Cardiac fibroblast (primary cell): ENCODE data around the gene CROT.
A peak's percentile ranks its signal among the peaks of the same experiment; 100 is the strongest.

Source experiments
- DNase-seq, 2 donors: peaks; one replicate each; pipeline versions ENCODE4 v3.0.0 to v3.0.0-alpha.2; 2010; ENCODE audit warnings: low read depth in 2 of 2
- H3K4me3 ChIP-seq, 2 donors: replicated peaks in 1 of 2; 1 replicate in 1 of 2; 2 replicates in 1 of 2; pipeline ENCODE4 v1.5.1; 2011; ENCODE audit warnings: low read depth in 2 of 2, low read length in 2 of 2, mild to moderate bottlenecking in 2 of 2, moderate library complexity in 1 of 2
- TF ChIP-seq, protein P1 (sequence below): IDR thresholded peaks from one replicate; pipeline ENCODE4 v1.5.1; 2011; ENCODE audit warnings: low read depth, mild to moderate bottlenecking, low read length, inconsistent platforms

The CROT gene

DNA sequence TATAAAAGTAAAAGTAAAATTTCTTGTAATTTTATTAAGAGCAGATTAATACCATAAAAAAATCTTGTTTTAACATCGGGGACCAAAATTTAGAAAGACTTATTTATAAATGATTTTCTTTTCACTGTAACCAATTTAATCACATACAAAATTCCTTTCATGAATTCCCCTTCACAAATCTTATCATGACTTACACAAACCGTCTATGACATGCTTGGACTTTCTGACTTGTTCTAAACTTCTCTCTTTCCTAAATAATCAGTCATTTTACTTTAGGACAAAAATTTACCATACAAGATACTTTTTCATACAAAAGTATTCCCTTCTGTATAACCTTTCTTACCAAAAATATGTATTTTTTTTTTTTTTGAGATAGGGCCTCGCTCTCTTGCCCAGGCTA is 9.3 kb downstream of the CROT start:
- DNase-seq = peak in 1 of 2 donors; percentile 41
- H3K4me3 ChIP-seq = no peak overlapping the region
- TF ChIP-seq, protein P1, sequence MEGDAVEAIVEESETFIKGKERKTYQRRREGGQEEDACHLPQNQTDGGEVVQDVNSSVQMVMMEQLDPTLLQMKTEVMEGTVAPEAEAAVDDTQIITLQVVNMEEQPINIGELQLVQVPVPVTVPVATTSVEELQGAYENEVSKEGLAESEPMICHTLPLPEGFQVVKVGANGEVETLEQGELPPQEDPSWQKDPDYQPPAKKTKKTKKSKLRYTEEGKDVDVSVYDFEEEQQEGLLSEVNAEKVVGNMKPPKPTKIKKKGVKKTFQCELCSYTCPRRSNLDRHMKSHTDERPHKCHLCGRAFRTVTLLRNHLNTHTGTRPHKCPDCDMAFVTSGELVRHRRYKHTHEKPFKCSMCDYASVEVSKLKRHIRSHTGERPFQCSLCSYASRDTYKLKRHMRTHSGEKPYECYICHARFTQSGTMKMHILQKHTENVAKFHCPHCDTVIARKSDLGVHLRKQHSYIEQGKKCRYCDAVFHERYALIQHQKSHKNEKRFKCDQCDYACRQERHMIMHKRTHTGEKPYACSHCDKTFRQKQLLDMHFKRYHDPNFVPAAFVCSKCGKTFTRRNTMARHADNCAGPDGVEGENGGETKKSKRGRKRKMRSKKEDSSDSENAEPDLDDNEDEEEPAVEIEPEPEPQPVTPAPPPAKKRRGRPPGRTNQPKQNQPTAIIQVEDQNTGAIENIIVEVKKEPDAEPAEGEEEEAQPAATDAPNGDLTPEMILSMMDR = no peak

DNA sequence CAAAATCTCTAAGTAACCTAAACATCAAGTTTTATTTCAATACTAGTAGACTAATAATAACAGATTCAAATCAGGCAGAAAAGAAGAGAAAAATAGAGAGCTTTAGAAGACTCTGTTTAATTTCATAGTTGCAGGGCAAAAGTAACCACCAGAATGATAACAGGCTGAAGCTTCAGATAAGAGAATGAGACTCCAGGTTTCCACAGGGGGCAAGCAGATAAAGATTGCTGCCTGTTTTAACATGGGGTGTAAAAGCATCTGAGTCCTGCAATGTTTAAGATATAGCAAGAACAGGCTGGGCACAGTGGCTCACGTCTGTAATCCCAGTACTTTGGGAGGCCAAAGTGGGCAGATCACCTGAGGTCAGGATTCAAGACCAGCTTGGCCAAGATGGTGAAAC is 11.0 kb downstream of the CROT start:
- no peak overlapping the region for H3K4me3 ChIP-seq
- TF ChIP-seq, protein P1 = no peak
- DNase-seq = no peak

DNA sequence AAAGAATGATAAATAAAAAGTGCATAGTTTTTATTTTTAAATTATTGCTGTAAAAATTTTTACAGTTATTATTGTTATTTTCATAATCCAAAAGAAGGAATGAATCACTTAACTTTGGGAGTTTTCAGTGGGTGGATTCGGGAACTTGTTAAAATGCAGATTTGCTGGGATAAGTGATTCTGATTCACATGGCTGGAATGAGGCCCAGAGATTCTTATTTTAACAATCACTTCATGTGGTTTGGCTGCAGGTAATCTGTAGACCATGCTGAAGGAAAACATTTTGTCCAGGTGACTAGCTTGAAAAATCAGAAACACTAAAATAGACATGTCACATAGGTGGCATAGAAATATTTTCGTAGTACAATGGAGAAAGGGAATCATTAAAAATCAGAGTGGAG is 13.9 kb downstream of the CROT start:
- TF ChIP-seq, protein P1 = no peak
- DNase-seq = peak; percentile 4 to 55
- no peak overlapping the region for H3K4me3 ChIP-seq

DNA sequence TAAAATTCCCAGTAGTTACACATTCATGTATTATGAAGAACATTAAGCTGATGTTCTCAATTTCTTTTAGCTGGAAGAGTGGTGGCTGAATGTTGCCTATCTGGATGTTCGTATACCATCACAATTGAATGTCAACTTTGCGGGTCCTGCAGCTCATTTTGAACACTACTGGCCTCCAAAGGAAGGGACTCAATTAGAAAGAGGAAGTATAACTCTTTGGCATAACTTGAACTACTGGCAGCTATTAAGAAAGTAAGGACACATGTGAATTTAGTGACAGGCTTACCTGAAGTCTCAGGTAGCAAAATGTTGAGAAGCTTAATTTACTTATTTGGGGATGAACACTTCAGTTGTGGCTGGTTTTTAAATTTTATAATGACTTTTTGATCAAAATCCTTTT is 15.9 kb downstream of the CROT start:
- no peak for DNase-seq
- H3K4me3 ChIP-seq = no peak overlapping the region
- TF ChIP-seq, protein P1 = no peak

- H3K4me3 ChIP-seq = no peak overlapping the region
- TF ChIP-seq, protein P1 = no peak
- DNase-seq = no peak
These were observed 17.9 kb downstream of the CROT start for GRCh38 chr7:87363342-87363741.

DNA sequence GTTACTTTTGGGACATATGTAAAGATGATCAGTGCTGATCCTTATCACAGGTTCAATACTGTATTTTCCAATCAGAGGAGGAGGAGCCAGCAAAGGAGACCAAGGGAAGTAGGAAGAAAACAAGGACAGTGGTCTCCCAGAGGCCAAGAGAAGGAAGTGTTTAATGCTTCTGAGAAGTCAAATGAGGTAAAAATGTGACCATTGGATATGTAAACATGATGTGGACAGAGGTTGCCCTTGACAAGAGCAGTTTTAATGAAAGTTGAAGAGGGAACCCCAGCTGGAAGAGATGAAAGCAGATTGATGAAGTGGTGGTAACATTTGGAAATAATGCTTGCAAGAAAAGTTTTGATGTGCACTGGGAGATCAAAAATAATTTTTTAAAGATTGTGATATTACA is 18.8 kb downstream of the CROT start:
- no peak overlapping the region for H3K4me3 ChIP-seq
- DNase-seq = no peak
- TF ChIP-seq, protein P1 = no peak

DNA sequence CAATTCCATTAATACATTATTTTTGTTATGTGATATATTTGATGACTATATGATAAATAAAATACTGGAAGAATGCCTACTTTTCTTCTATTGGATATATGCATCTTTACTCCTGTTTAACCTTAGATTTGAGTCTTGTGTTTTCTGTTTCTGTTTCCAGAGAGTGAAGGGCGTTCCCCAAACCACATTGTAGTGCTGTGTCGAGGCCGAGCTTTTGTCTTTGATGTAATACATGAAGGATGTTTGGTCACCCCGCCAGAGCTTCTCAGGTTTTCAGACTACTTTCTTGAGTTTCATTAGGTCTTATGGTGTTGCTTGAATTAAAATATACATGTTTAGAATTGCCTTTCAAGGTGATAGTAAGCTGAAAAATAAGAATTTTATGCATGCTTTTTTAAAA is 23.8 kb downstream of the CROT start:
- no peak for DNase-seq
- H3K4me3 ChIP-seq = no peak overlapping the region
- TF ChIP-seq, protein P1 = no peak
